Bronchial epithelial cell (primary cell): ENCODE results near the gene SAMD13. TPM values are rescaled to one million over a fixed set of nuclear protein-coding genes. Genes with fewer than 3 reads are reported as not detected.
"Not testable (repeated sequence)": the region's sequence is repeated elsewhere in the genome, so short reads cannot be mapped to it uniquely, and the experiment has no call there.

ENCODE experiments used
- DNase-seq: peaks from one replicate; pipeline ENCODE4 v3.0.0-alpha.2; 2010; ENCODE audit warnings: low read depth
- FAIRE-seq: peaks from 2 replicates; lab custom pipeline; 2011; peaks lifted over from hg19 to GRCh38; lab: Jason Lieb, UNC
- H3K27me3 ChIP-seq: 2 replicates; pipeline ENCODE4 v1.5.1; 2011; ENCODE audit warnings: low read length; ENCODE audit not compliant: control insufficient read depth, insufficient read depth
- H3K36me3 ChIP-seq: 2 replicates; pipeline ENCODE4 v1.5.1; 2011; ENCODE audit warnings: low read length; ENCODE audit not compliant: control insufficient read depth, insufficient read depth
- H3K4me3 ChIP-seq: 2 replicates; pipeline ENCODE4 v1.5.1; 2011; ENCODE audit warnings: mild to moderate bottlenecking, low read depth, low read length, control low read depth
- CTCF ChIP-seq: IDR thresholded peaks from 2 replicates; pipeline ENCODE4 v1.5.1; 2011; ENCODE audit warnings: mild to moderate bottlenecking, moderate library complexity, low read length, control low read depth, inconsistent platforms; ENCODE audit not compliant: insufficient read depth, severe bottlenecking
- total RNA-seq: library from RNA; depleted of rRNA; stranded (reverse); fragments of >200 nt; gene quantifications from 2 replicates; pipeline ENCODE4 v1.2.1, GENCODE V29; 2014

Gene SAMD13
- total RNA-seq, 1 donor from 2014 or later = 0.26 TPM

- no peaks in the 10 kb centered on the region for H3K36me3 ChIP-seq
- TF ChIP-seq CTCF = no peak
- FAIRE-seq (no peak), DNase-seq (peak; percentile 82)
- H3K27me3 ChIP-seq = no peaks in the 10 kb centered on the region
- no peak overlapping the region for H3K4me3 ChIP-seq
Observed at GRCh38 chr1:84286071-84286470, 15.4 kb upstream of the SAMD13 start.

- not testable (repeated sequence) for H3K4me3 ChIP-seq, DNase-seq, FAIRE-seq, H3K36me3 ChIP-seq, H3K27me3 ChIP-seq
Observed at GRCh38 chr1:84287389-84287788, 14.1 kb upstream of the SAMD13 start.

GRCh38 chr1:84289169-84289785, 12.2 kb upstream of the SAMD13 start:
- no peak for DNase-seq
- no peak for TF ChIP-seq CTCF
- Histone ChIP-seq H3K4me3 (no peak overlapping the region), H3K27me3 (no peaks in the 10 kb centered on the region), H3K36me3 (no peaks in the 10 kb centered on the region)
- no peak for FAIRE-seq

GRCh38 chr1:84291882-84292655, 9.4 kb upstream of the SAMD13 start:
- no peak for FAIRE-seq
- DNase-seq = no peak
- no peaks in the 10 kb centered on the region for H3K36me3 ChIP-seq
- H3K4me3 ChIP-seq = no peak overlapping the region
- H3K27me3 ChIP-seq = no peaks in the 10 kb centered on the region
- no peak for TF ChIP-seq CTCF

GRCh38 chr1:84293766-84294165, 7.7 kb upstream of the SAMD13 start:
- no peak for DNase-seq
- no peak for TF ChIP-seq CTCF
- FAIRE-seq = no peak
- Histone ChIP-seq H3K4me3 (no peak overlapping the region), H3K27me3 (no peaks in the 10 kb centered on the region), H3K36me3 (no peaks in the 10 kb centered on the region)

GRCh38 chr1:84294751-84295150, 6.8 kb upstream of the SAMD13 start:
- DNase-seq (no peak), FAIRE-seq (no peak)
- Histone ChIP-seq H3K27me3 (no peaks in the 10 kb centered on the region), H3K4me3 (no peak overlapping the region), H3K36me3 (no peaks in the 10 kb centered on the region)
- TF ChIP-seq CTCF = no peak
